GM23338 (cell line): ENCODE results near the gene ANKRD13B. TPM values are rescaled to one million over a fixed set of nuclear protein-coding genes. Genes with fewer than 3 reads are reported as not detected.

Source experiments
- ATAC-seq: fragments of 200-7000 bp; cut with Tn5 transposase; 3 replicates; pipeline ENCODE4 v1.9.1; 2020
- DNase-seq: peaks from one replicate; pipeline ENCODE4 v3.0.0-alpha.2; 2015; ENCODE audit warnings: low spot score
- H2AFZ ChIP-seq: fragments of 200-600 bp; sonication (generic); 2 replicates; pipeline ENCODE4 v1.8.0; 2016; ENCODE audit warnings: antibody characterized with exemption, mild to moderate bottlenecking, moderate library complexity
- H3F3A ChIP-seq: fragments of 200-600 bp; sonication (generic); replicated peaks from 2 replicates; pipeline ENCODE4 v1.8.0; 2017; ENCODE audit warnings: antibody characterized with exemption, mixed run types, low read depth
- H3K27ac ChIP-seq: fragments of 200-600 bp; sonication (generic); 2 replicates; pipeline ENCODE4 v1.6.1; 2016; ENCODE audit warnings: low read depth
- H3K27me3 ChIP-seq: fragments of 200-600 bp; sonication (generic); 2 replicates; pipeline ENCODE4 v1.8.0; 2016; ENCODE audit warnings: mild to moderate bottlenecking, mixed run types, moderate library complexity; ENCODE audit not compliant: insufficient read depth
- H3K36me3 ChIP-seq: fragments of 200-600 bp; sonication (generic); 2 replicates; pipeline ENCODE4 v1.8.0; 2016; ENCODE audit warnings: mild to moderate bottlenecking; ENCODE audit not compliant: insufficient read depth
- H3K4me1 ChIP-seq: fragments of 200-600 bp; sonication (generic); 2 replicates; pipeline ENCODE4 v1.8.0; 2016; ENCODE audit warnings: mild to moderate bottlenecking, moderate library complexity; ENCODE audit not compliant: insufficient read depth
- H3K4me2 ChIP-seq: fragments of 200-600 bp; sonication (generic); 2 replicates; pipeline ENCODE4 v1.7.1; 2017; ENCODE audit warnings: mixed run types
- H3K4me3 ChIP-seq: fragments of 200-600 bp; sonication (generic); 2 replicates; pipeline ENCODE4 v1.6.1; 2016; ENCODE audit warnings: mixed run types
- H3K79me2 ChIP-seq: fragments of 200-600 bp; sonication (generic); replicated peaks from 2 replicates; pipeline ENCODE4 v1.8.0; 2017; ENCODE audit warnings: mild to moderate bottlenecking; ENCODE audit not compliant: insufficient read depth
- H3K9me2 ChIP-seq: fragments of 200-600 bp; sonication (generic); 2 replicates; pipeline ENCODE4 v1.8.0; 2017; ENCODE audit not compliant: insufficient read depth
- H4K20me1 ChIP-seq: fragments of 200-600 bp; sonication (generic); replicated peaks from 2 replicates; pipeline ENCODE4 v1.8.0; 2017; ENCODE audit warnings: mild to moderate bottlenecking; ENCODE audit not compliant: insufficient read depth
- H3K27ac Mint-ChIP-seq: 2 replicates; pipeline ENCODE4 v1.8.0; 2020; ENCODE audit warnings: inconsistent platforms, mild to moderate bottlenecking, moderate library complexity, mixed read lengths
- H3K27me3 Mint-ChIP-seq: 3 replicates; pipeline ENCODE4 v1.8.0; 2022; ENCODE audit warnings: low read depth, mild to moderate bottlenecking, moderate library complexity, mixed read lengths, inconsistent platforms; ENCODE audit not compliant: insufficient read depth, poor library complexity
- H3K36me3 Mint-ChIP-seq: 3 replicates; pipeline ENCODE4 v1.8.0; 2021; ENCODE audit warnings: low read depth, mild to moderate bottlenecking, inconsistent platforms, moderate library complexity, mixed read lengths
- H3K4me1 Mint-ChIP-seq: 3 replicates; pipeline ENCODE4 v1.8.0; 2020; ENCODE audit warnings: mild to moderate bottlenecking, inconsistent platforms, mixed read lengths
- H3K4me3 Mint-ChIP-seq: 3 replicates; pipeline ENCODE4 v1.8.0; 2021; ENCODE audit warnings: moderate library complexity, mild to moderate bottlenecking, inconsistent platforms, mixed read lengths
- H3K9me3 Mint-ChIP-seq: 3 replicates; pipeline ENCODE4 v1.8.0; 2020; ENCODE audit warnings: moderate library complexity, mild to moderate bottlenecking, inconsistent platforms, mixed read lengths
- CREB1 ChIP-seq: fragments of 250-450 bp; sonication (Bioruptor Pico); IDR thresholded peaks from 2 replicates; pipeline ENCODE4 v1.5.0; 2020; ENCODE audit warnings: low read depth, mild to moderate bottlenecking, moderate library complexity
- CTCF ChIP-seq, 2 experiments: fragments of 200-600 bp in 1 of 2; sonication (generic) in 1 of 2; conservative IDR thresholded peaks; 2 replicates each; pipeline versions ENCODE4 v1.5.1 to v1.6.1; 2016 to 2017; ENCODE audit warnings: antibody characterized with exemption in 2 of 2, low read depth in 2 of 2, mild to moderate bottlenecking in 2 of 2, moderate library complexity in 1 of 2
- EZH2 ChIP-seq: fragments of 200-600 bp; sonication (generic); IDR thresholded peaks from one replicate; pipeline ENCODE4 v1.8.0; 2017; ENCODE audit warnings: antibody characterized with exemption, mild to moderate bottlenecking, low read depth; ENCODE audit not compliant: unreplicated experiment
- EZH2phosphoT487 ChIP-seq: fragments of 200-600 bp; sonication (generic); IDR thresholded peaks from one replicate; pipeline ENCODE4 v1.8.1; 2018; ENCODE audit warnings: antibody characterized with exemption; ENCODE audit not compliant: unreplicated experiment
- JUNB ChIP-seq: IDR thresholded peaks from one replicate; pipeline ENCODE4 v1.6.1; 2016; ENCODE audit warnings: antibody characterized with exemption; ENCODE audit not compliant: unreplicated experiment
- NANOG ChIP-seq: IDR thresholded peaks from 2 replicates; pipeline ENCODE4 v1.6.1; 2016; ENCODE audit warnings: antibody characterized with exemption, borderline replicate concordance
- POLR2AphosphoS5 ChIP-seq: IDR thresholded peaks from 2 replicates; pipeline ENCODE4 v1.6.1; 2016; ENCODE audit warnings: antibody characterized with exemption, low read depth
- REST ChIP-seq: IDR thresholded peaks from one replicate; pipeline ENCODE4 v1.6.1; 2018; ENCODE audit warnings: antibody characterized with exemption; ENCODE audit not compliant: unreplicated experiment
- STAT1 ChIP-seq: IDR thresholded peaks from one replicate; pipeline ENCODE4 v1.6.1; 2016; ENCODE audit warnings: antibody characterized with exemption; ENCODE audit not compliant: unreplicated experiment
- ZNF114 ChIP-seq: fragments of 250-450 bp; sonication (Bioruptor Pico); IDR thresholded peaks from 2 replicates; pipeline ENCODE4 v1.5.0; 2020; ENCODE audit warnings: mild to moderate bottlenecking, moderate library complexity
- ZNF331 ChIP-seq: fragments of 250-450 bp; sonication (Bioruptor Pico); IDR thresholded peaks from 2 replicates; pipeline ENCODE4 v1.5.0; 2020; ENCODE audit warnings: low read depth, mild to moderate bottlenecking, moderate library complexity
- polyA plus RNA-seq: library from polyadenylated mRNA; unstranded; fragments of >200 nt; fragmentation: Nextera tagmentation; extraction: Ambion mirVana; gene quantifications from 2 replicates; pipeline ENCODE4 v1.2.1, GENCODE V29; 2016
- total RNA-seq: library from RNA; depleted of rRNA; stranded (reverse); fragments of >200 nt; shearing (Covaris generic); gene quantifications from 2 replicates; pipeline ENCODE4 v1.2.3, GENCODE V29; 2014
- TF ChIP-seq, protein P1 (sequence below): IDR thresholded peaks from 2 replicates; pipeline ENCODE4 v1.6.1; 2016; ENCODE audit warnings: antibody characterized with exemption
- TF ChIP-seq, protein P2 (sequence below): fragments of 250-450 bp; sonication (Bioruptor Pico); IDR thresholded peaks from 2 replicates; pipeline ENCODE4 v1.5.0; 2020; ENCODE audit warnings: mild to moderate bottlenecking, moderate library complexity

The ANKRD13B gene
- total and polyA plus RNA-seq, 2 experiments from 2014 or later = 8.2 to 57.4 TPM

DNA sequence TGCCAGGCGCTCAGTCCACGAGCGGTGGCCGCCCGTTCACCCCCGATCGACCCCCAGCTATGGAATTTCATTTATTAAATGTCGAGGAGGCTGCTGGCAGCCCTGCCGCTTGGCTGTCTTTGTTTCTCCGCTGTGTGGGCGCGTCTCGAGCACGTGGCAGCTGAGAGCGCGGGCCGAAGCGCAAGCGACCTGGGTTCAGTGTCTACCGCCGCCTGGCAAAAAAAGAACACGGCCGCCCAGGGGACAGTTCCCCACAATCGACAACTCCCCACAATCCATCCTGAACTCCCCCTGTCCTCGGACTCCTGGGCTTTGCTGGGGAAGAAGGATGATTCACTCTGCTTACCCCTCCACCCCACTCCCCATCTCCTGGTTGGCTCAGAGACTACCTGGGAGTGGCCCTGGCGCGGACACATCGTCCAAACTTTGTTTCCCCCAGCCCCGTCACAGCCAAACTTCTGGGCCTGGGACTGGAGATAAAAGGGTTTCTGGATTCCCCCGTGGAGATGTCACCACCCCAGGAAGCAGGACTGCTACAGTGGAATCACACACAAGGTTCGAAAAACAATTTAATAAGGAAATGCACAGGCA is 1.7 kb upstream of the ANKRD13B start:
- Mint-ChIP-seq H3K9me3 (no peaks in the 10 kb centered on the region), H3K27me3 (peaks cover 31% of the 10 kb centered on the region), H3K27ac (peak overlapping the region; percentile 80), H3K36me3 (no peaks in the 10 kb centered on the region; the same call in 2 of the 3 replicates), H3K4me1 (peaks cover 43% of the 10 kb centered on the region), H3K4me3 (peak overlapping the region; percentile 89)
- peak overlapping the region; percentile 81 for H3K4me3 ChIP-seq
- H3K79me2 ChIP-seq = peaks cover 30% of the 10 kb centered on the region
- no peaks in the 10 kb centered on the region for H3K9me2 ChIP-seq
- TF ChIP-seq REST (no peak), NANOG (no peak), CREB1 (CRISPR knock-in tag) (no peak), STAT1 (no peak), POLR2AphosphoS5 (no peak), EZH2phosphoT487 (no peak), EZH2 (no peak), CTCF (conservative IDR thresholded peaks at IDR 0.05; ENCODE audit: low read depth in 2 of 2) (no peak), ZNF331 (CRISPR knock-in tag) (no peak), ZNF114 (CRISPR knock-in tag) (no peak), JUNB (no peak)
- TF ChIP-seq, protein P1, sequence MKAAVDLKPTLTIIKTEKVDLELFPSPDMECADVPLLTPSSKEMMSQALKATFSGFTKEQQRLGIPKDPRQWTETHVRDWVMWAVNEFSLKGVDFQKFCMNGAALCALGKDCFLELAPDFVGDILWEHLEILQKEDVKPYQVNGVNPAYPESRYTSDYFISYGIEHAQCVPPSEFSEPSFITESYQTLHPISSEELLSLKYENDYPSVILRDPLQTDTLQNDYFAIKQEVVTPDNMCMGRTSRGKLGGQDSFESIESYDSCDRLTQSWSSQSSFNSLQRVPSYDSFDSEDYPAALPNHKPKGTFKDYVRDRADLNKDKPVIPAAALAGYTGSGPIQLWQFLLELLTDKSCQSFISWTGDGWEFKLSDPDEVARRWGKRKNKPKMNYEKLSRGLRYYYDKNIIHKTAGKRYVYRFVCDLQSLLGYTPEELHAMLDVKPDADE = no peak
- TF ChIP-seq, protein P2, sequence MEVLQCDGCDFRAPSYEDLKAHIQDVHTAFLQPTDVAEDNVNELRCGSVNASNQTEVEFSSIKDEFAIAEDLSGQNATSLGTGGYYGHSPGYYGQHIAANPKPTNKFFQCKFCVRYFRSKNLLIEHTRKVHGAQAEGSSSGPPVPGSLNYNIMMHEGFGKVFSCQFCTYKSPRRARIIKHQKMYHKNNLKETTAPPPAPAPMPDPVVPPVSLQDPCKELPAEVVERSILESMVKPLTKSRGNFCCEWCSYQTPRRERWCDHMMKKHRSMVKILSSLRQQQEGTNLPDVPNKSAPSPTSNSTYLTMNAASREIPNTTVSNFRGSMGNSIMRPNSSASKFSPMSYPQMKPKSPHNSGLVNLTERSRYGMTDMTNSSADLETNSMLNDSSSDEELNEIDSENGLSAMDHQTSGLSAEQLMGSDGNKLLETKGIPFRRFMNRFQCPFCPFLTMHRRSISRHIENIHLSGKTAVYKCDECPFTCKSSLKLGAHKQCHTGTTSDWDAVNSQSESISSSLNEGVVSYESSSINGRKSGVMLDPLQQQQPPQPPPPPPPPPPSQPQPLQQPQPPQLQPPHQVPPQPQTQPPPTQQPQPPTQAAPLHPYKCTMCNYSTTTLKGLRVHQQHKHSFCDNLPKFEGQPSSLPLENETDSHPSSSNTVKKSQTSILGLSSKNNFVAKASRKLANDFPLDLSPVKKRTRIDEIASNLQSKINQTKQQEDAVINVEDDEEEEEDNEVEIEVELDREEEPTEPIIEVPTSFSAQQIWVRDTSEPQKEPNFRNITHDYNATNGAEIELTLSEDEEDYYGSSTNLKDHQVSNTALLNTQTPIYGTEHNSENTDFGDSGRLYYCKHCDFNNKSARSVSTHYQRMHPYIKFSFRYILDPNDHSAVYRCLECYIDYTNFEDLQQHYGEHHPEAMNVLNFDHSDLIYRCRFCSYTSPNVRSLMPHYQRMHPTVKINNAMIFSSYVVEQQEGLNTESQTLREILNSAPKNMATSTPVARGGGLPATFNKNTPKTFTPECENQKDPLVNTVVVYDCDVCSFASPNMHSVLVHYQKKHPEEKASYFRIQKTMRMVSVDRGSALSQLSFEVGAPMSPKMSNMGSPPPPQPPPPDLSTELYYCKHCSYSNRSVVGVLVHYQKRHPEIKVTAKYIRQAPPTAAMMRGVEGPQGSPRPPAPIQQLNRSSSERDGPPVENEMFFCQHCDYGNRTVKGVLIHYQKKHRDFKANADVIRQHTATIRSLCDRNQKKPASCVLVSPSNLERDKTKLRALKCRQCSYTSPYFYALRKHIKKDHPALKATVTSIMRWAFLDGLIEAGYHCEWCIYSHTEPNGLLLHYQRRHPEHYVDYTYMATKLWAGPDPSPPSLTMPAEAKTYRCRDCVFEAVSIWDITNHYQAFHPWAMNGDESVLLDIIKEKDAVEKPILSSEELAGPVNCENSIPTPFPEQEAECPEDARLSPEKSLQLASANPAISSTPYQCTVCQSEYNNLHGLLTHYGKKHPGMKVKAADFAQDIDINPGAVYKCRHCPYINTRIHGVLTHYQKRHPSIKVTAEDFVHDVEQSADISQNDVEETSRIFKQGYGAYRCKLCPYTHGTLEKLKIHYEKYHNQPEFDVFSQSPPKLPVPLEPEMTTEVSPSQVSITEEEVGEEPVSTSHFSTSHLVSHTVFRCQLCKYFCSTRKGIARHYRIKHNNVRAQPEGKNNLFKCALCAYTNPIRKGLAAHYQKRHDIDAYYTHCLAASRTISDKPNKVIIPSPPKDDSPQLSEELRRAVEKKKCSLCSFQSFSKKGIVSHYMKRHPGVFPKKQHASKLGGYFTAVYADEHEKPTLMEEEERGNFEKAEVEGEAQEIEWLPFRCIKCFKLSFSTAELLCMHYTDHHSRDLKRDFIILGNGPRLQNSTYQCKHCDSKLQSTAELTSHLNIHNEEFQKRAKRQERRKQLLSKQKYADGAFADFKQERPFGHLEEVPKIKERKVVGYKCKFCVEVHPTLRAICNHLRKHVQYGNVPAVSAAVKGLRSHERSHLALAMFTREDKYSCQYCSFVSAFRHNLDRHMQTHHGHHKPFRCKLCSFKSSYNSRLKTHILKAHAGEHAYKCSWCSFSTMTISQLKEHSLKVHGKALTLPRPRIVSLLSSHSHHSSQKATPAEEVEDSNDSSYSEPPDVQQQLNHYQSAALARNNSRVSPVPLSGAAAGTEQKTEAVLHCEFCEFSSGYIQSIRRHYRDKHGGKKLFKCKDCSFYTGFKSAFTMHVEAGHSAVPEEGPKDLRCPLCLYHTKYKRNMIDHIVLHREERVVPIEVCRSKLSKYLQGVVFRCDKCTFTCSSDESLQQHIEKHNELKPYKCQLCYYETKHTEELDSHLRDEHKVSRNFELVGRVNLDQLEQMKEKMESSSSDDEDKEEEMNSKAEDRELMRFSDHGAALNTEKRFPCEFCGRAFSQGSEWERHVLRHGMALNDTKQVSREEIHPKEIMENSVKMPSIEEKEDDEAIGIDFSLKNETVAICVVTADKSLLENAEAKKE (CRISPR knock-in tag) = no peak
- peaks cover 23% of the 10 kb centered on the region for H3F3A ChIP-seq
- H2AFZ ChIP-seq = peak overlapping the region; percentile 99
- H3K27ac ChIP-seq = no peak overlapping the region; the same call in 1 of the 2 replicates
- peak overlapping the region; percentile 79 for H3K4me2 ChIP-seq
- DNase-seq (peak; percentile 86), ATAC-seq (peak; percentile 35)
- H3K4me1 ChIP-seq = peaks cover 33% of the 10 kb centered on the region
- peaks cover 14% of the 10 kb centered on the region for H4K20me1 ChIP-seq
- H3K36me3 ChIP-seq = no peaks in the 10 kb centered on the region
- H3K27me3 ChIP-seq = peaks cover 12% of the 10 kb centered on the region
